A673 (cell line): ENCODE measurements around the gene ANKRD13D. TPM values are rescaled to one million over a fixed set of nuclear protein-coding genes. Genes with fewer than 3 reads are reported as not detected.

Experiments
- BruUV-seq: library from RNA; stranded (reverse); fragments of 400-500 nt; replicated peaks from 2 replicates; lab custom pipeline; 2021; lab: Mats Ljungman, UMichigan
- CTCF ChIA-PET: fragments of 300-600 bp; sonication (Branson Sonifier 250); formaldehyde crosslinking; loops from one replicate; lab custom pipeline; 2022; ENCODE audit warnings: antibody characterized with exemption; lab: Charles Lee
- POLR2A ChIA-PET: fragments of 300-600 bp; sonication (Branson Sonifier 250); formaldehyde crosslinking; loops from one replicate; lab custom pipeline; 2022; ENCODE audit warnings: antibody characterized with exemption; ENCODE audit not compliant: low non-redundant PET; lab: Charles Lee
- DNase-seq: peaks from one replicate; pipeline ENCODE4 v3.0.0-alpha.2; 2015; ENCODE audit warnings: low spot score
- H3K27ac ChIP-seq: fragments of 200-600 bp; sonication (generic); 2 replicates; pipeline ENCODE4 v1.5.1; 2016; ENCODE audit warnings: mixed run types, low read depth, mild to moderate bottlenecking, mixed read lengths, antibody characterized with exemption, low read length; ENCODE audit not compliant: poor library complexity, severe bottlenecking
- H3K27me3 ChIP-seq: fragments of 200-600 bp; sonication (generic); replicated peaks from 2 replicates; pipeline ENCODE4 v1.6.1; 2017; ENCODE audit warnings: mixed run types, low read depth, mild to moderate bottlenecking, mixed read lengths, antibody characterized with exemption, low read length; ENCODE audit not compliant: insufficient read depth, poor library complexity
- H3K36me3 ChIP-seq: fragments of 200-600 bp; sonication (generic); 2 replicates; pipeline ENCODE4 v1.6.1; 2016; ENCODE audit warnings: mixed run types, mild to moderate bottlenecking, mixed read lengths, antibody characterized with exemption, low read length; ENCODE audit not compliant: insufficient read depth, poor library complexity, severe bottlenecking
- H3K4me1 ChIP-seq: fragments of 200-600 bp; sonication (generic); 2 replicates; pipeline ENCODE4 v1.6.1; 2017; ENCODE audit warnings: mixed run types, mild to moderate bottlenecking, mixed read lengths, antibody characterized with exemption, low read length; ENCODE audit not compliant: insufficient read depth, poor library complexity, severe bottlenecking
- H3K4me3 ChIP-seq: fragments of 200-600 bp; sonication (generic); 2 replicates; pipeline ENCODE4 v1.5.1; 2016; ENCODE audit warnings: low read depth, mixed run types, mild to moderate bottlenecking, mixed read lengths, low read length; ENCODE audit not compliant: poor library complexity, severe bottlenecking
- H3K9me3 ChIP-seq: fragments of 200-600 bp; sonication (generic); 2 replicates; pipeline ENCODE4 v1.6.1; 2016; ENCODE audit warnings: mixed run types, low read depth, mild to moderate bottlenecking, mixed read lengths, antibody characterized with exemption, low read length; ENCODE audit not compliant: poor library complexity, severe bottlenecking
- EZH2 ChIP-seq: fragments of 200-600 bp; sonication (generic); IDR thresholded peaks from 2 replicates; pipeline ENCODE4 v1.6.1; 2017; ENCODE audit warnings: borderline replicate concordance, low read depth, mild to moderate bottlenecking, mixed read lengths, antibody characterized with exemption, low read length; ENCODE audit not compliant: poor library complexity, severe bottlenecking
- intact Hi-C: fragments of 100-400 bp; cut with micrococcal nuclease; formaldehyde crosslinking; loops from one replicate; pipeline ENCODE4 v1.10.0; 2022; ENCODE audit not compliant: unreplicated experiment
- total RNA-seq: library from RNA; stranded (reverse); gene quantifications from 2 replicates; pipeline ENCODE4 v1.2.3, GENCODE V29; 2021
- TF ChIP-seq, protein P1 (sequence below): fragments of 300-800, 200-600 bp; sonication (generic); conservative IDR thresholded peaks from 2 replicates; pipeline ENCODE4 v1.5.1; 2017; ENCODE audit warnings: low read depth, mild to moderate bottlenecking, antibody characterized with exemption, low read length, moderate library complexity, mixed read lengths

Gene ANKRD13D
- total RNA-seq, 1 experiment from 2014 or later: 101 TPM

DNA sequence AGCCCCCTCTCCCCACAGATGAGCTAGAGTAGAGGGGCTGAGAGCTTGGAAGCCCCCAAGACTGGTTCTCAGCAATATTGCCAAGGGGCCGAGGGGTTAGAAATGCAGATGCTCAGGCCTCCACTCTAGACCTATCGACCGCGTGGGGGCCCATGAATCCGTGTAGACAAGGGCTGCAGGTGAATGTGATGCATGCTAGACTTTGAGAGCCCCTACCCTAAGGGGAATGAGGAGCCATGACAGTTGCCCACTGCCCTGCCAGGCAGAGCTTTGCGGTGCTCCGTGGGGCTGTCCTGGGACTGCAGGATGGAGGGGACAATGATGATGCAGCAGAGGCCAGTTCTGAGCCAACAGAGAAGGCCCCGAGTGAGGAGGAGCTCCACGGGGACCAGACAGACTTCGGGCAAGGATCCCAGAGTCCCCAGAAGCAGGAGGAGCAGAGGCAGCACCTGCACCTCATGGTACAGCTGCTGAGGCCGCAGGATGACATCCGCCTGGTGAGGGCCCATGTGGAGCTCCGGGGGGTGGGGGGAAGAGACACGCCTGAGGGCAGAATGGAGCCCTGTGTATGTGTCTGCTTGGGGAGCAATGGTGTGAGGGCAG is 15.5 kb downstream of the ANKRD13D start:
- Histone ChIP-seq H3K4me3 (peak overlapping the region; percentile 60), H3K27ac (no peak overlapping the region), H3K9me3 (no peaks in the 10 kb centered on the region), H3K36me3 (peaks cover 29% of the 10 kb centered on the region), H3K27me3 (no peaks in the 10 kb centered on the region), H3K4me1 (peaks cover 10% of the 10 kb centered on the region)
- no peak for DNase-seq
- TF ChIP-seq, protein P1, sequence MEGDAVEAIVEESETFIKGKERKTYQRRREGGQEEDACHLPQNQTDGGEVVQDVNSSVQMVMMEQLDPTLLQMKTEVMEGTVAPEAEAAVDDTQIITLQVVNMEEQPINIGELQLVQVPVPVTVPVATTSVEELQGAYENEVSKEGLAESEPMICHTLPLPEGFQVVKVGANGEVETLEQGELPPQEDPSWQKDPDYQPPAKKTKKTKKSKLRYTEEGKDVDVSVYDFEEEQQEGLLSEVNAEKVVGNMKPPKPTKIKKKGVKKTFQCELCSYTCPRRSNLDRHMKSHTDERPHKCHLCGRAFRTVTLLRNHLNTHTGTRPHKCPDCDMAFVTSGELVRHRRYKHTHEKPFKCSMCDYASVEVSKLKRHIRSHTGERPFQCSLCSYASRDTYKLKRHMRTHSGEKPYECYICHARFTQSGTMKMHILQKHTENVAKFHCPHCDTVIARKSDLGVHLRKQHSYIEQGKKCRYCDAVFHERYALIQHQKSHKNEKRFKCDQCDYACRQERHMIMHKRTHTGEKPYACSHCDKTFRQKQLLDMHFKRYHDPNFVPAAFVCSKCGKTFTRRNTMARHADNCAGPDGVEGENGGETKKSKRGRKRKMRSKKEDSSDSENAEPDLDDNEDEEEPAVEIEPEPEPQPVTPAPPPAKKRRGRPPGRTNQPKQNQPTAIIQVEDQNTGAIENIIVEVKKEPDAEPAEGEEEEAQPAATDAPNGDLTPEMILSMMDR: no peak
- no peak for TF ChIP-seq EZH2
- POLR2A ChIA-PET: no interaction called here
- CTCF ChIA-PET: no interaction called here
- BruUV-seq: no TSS peak
- intact Hi-C loops: no loop called here

DNA sequence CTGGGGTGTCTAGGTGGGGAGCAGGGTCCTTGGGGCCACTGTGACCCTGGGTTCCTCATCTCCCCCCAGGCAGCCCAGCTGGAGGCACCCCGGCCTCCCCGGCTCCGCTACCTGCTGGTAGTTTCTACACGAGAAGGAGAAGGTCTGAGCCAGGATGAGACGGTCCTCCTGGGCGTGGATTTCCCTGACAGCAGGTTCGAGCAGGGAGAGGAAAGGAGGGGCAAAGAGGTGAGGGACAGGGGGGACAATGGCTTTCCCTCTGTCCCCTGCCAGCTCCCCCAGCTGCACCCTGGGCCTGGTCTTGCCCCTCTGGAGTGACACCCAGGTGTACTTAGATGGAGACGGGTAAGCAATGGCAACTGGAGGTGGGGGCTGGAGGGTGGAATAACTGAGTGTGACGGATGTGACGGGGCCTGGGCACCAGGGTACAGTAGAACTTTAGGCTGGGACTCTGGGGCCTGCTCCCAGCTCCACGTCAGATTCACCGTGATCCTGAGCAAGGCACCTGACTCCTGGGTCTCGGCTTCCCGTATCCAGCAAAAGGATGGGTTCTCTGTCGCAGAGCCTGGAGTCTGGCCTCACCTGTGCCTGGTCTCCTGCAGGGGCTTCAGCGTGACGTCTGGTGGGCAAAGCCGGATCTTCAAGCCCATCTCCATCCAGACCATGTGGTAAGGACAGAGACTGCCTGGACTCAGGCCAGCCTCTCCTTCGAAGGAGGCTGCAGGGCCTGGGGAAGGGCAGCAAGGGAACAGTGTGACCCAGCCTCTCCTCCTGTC is 17.9 kb downstream of the ANKRD13D start:
- intact Hi-C loops: no loop called here
- BruUV-seq: no TSS peak
- DNase-seq: no peak
- Histone ChIP-seq H3K27me3 (no peaks in the 10 kb centered on the region), H3K36me3 (peaks cover 7% of the 10 kb centered on the region), H3K9me3 (no peaks in the 10 kb centered on the region), H3K4me1 (peaks cover 10% of the 10 kb centered on the region), H3K4me3 (no peak overlapping the region), H3K27ac (no peak overlapping the region)
- CTCF ChIA-PET: no interaction called here
- TF ChIP-seq, protein P1: no peak
- TF ChIP-seq EZH2: no peak
- POLR2A ChIA-PET: interaction anchor here (0.7 kb wide), 1 partner anchor 41 kb away, joined by 6 read pairs; the partner anchor contains the start of gene GRK2

DNA sequence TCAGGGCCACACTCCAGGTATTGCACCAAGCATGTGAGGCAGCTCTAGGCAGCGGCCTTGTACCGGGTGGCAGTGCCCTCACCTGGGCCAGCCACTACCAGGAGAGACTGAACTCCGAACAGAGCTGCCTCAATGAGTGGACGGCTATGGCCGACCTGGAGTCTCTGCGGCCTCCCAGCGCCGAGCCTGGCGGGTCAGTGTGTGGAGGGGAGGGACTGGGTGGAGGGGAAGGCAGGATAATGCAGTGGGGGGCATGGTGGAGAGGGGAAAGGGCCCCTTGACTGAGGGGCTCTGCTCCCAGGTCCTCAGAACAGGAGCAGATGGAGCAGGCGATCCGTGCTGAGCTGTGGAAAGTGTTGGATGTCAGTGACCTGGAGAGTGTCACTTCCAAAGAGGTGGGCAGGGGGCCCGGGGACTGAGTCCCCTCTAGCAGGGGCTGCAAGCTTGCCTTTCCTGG is 18.5 kb downstream of the ANKRD13D start:
- Histone ChIP-seq H3K27ac (no peak overlapping the region), H3K27me3 (no peaks in the 10 kb centered on the region), H3K36me3 (peaks cover 1% of the 10 kb centered on the region), H3K9me3 (no peaks in the 10 kb centered on the region), H3K4me1 (peaks cover 6% of the 10 kb centered on the region), H3K4me3 (no peak overlapping the region)
- intact Hi-C loops: no loop called here
- ChIA-PET POLR2A (no interaction called here), CTCF (no interaction called here)
- no peak for DNase-seq
- TF ChIP-seq, protein P1: no peak
- no peak for TF ChIP-seq EZH2
- no TSS peak for BruUV-seq
